Esophagus mucosa (tissue), 1 donor: Measurements from ENCODE around the gene ELFN2. TPM values are rescaled to one million over a fixed set of nuclear protein-coding genes. Genes with fewer than 3 reads are reported as not detected.

Source experiments
- ATAC-seq: fragments of 200-7000 bp; cut with Tn5 transposase; one replicate; pipeline ENCODE4 v1.9.1; 2020
- total RNA-seq: library from RNA; stranded (reverse); gene quantifications from one replicate; pipeline ENCODE4 v1.2.4, GENCODE V29; 2023
- donor health status: DM: yes; HTN: yes; CAD: no.

ELFN2 gene
- total RNA-seq, 1 donor from 2014 or later = not detected

DNA sequence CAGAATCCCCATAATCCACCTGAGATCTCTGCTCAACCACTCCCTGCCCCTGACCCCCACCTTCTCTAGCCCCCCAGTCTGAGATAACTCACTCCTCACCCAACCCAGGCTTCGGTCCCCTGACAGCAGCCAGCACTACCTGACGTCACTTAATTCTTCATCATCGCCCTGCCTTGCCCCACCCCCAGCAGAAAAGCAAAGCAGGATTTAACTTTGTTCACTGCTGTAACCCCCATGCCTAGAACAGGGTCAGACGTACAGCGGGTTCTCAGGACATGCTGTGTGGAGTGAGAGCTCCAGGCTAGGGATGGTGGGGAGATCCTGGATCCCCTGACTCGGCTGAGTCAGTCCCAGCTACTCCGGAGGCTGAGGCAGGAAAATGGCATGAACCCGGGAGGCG is 45.8 kb downstream of the ELFN2 start:
- no peak for ATAC-seq

- ATAC-seq = no peak
These were observed 47.6 kb downstream of the ELFN2 start for GRCh38 chr22:37379722-37380121.

DNA sequence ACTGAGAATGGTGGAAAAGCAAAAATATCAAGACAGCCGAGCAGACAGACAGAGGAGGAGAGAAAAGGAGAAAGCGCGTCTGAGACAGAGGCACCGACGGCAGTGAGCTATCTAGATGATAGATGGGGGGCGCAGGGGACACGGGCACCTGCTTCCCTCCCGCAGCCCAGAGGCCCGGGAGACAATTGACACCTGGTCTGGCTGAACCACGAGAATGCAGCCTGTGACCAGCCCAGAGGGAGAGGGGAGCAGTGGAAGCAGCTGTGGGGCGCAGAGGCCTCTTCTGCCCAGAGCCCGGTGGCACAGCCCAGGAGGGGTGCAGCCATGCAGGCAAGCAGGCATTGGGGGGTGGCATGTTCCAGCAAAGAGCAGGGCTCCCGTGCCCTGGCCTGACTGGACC is 48.2 kb downstream of the ELFN2 start:
- no peak for ATAC-seq

- ATAC-seq = no peak
These were observed 48.6 kb downstream of the ELFN2 start for GRCh38 chr22:37378642-37379058.

GRCh38 chr22:37377927-37378326 is 49.4 kb downstream of the ELFN2 start:
- no peak for ATAC-seq

DNA sequence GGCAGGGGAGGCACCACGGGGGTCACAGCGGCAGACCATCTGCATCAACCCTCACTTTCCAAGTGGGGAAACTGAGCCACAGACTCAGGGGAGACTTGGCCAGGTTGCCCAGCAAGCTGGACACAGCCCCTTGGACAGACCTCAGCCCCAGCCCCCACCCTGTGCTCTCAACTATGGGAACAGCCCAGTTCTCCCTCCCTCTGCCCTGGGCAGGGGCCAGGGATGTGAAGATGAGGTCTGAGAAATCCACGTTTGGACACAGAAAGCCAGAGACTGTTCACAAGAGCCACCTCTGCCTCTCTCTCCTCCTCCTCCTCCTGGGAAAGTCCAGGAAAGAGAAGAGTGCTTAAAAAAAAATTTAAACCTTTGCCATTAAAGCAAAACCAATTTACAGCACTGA is 50.1 kb downstream of the ELFN2 start:
- no peak for ATAC-seq

DNA sequence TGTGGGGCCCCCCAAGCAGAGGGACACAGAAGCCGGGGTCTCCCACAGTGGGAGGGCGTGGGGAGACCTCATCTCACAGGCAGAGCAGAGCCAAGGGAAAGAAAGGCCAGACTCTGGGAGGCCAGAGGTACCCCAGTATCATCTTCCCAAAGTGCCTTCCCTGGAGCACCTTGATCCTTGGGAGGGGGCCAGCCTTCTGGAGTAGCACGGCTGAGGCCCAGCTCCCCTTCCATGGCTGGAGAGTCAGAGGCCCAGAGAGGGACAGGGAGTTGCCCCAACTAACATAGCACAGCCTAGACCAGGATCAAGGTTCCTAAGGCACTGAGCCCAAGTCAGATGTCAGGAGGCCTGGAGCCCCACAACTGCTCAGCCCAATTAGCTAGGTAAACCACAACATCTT is 50.6 kb downstream of the ELFN2 start:
- no peak for ATAC-seq

DNA sequence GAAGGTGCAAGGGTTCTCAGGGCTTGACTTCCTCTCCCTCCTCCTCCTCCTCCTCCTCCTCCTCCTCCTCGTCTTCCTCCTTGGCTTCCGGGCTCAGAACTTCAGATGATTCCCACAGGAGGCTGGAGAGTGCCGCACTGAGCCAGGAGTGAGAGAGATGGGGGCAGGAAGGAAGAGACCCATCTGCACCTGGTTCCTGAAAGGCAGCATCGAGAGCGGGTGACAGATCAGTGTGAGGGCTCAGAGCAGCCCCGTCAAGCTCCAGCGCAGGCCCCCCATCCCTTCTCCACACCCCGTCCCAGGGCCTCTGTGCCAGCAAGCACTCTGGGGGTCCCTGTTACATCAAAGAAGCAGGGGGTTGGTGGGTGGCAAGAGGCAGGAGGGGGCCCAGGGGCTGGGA is 51.5 kb downstream of the ELFN2 start:
- no peak for ATAC-seq

GRCh38 chr22:37374571-37374970 is 52.7 kb downstream of the ELFN2 start:
- ATAC-seq = no peak

- ATAC-seq = no peak
These were observed 53.8 kb downstream of the ELFN2 start for GRCh38 chr22:37373451-37373850.

DNA sequence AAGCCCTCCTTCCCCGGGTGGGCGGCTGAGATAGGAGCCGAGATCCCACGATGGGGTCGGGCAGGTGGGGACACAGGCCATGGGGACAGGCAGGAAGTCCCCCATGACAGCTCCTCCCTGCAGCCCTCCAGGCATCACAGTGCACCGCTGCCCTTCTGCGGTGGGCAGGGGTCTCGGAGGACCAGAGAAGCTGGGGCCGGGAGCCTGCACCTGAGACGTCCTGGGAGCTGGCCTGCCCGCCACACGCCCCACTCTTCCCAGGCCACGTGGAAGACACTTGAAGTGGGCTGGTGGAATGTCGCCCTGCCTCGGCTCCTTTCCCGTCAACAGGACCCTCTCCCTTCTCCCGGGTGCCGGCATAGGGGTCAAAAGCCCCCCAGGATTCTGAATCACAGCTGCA is 55.4 kb downstream of the ELFN2 start:
- ATAC-seq = no peak

DNA sequence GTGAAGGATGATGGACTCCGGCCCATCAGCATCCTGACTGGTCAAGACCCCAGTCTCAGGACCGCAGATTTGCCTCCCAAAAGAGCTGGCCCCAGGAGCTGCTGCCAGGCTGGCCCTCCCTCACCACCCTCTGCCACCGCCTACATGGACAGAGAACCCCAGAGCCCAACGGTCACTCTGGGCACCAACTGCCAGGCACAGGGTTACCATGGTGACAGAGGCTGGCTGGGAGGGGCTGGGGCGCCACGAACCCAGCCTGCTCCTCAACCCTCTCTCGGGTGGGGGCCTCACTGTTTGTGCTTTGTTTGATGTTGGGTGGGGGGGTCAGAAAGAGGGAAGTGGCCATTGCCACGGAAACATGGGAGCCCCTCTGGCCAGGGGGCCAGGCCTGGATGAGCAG is 55.8 kb downstream of the ELFN2 start:
- no peak for ATAC-seq

- ATAC-seq = no peak
These were observed 56.8 kb downstream of the ELFN2 start for GRCh38 chr22:37370306-37370979.

- ATAC-seq = no peak
These were observed 57.8 kb downstream of the ELFN2 start for GRCh38 chr22:37369483-37369882.

GRCh38 chr22:37368058-37368457 is 59.2 kb downstream of the ELFN2 start:
- no peak for ATAC-seq

DNA sequence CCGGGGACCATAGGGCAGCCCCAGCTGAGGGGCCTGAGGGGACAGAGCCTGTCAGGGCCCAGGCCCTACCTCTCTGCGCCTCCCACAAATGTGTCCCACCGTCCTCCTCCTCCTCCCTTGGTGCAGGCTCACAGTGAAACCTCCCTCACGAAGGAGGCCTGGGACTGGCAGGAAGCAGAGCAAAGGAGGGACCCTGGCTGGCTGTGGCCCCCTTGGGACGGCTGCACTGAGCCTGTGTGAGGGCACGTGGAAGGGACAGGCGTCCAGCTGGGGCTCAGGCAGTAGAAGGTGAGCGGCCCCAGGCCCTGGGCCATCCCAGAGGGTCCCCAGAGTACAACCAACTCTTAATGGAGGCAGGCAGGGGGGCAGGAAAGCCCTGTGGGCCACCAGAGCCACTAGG is 60.7 kb downstream of the ELFN2 start:
- ATAC-seq = no peak

DNA sequence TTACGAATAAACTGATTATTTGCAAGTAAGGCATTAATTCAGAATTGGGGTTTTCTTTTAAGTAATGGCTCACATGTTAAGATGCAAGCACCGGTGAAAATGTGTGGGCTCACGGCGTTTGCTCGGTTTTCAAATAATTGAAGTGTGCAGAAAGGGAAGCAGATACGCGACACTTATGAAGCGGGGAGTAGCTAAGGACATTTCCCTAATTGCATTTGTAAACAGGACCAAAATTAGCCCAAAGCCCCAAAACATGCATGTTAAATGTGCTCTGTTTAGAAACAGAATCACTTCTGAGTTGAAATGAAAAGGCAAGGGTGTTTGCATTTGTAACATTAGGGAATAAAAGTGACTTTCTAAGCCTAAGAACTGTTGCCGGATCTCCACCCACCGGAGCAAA is 61.3 kb downstream of the ELFN2 start:
- no peak for ATAC-seq

DNA sequence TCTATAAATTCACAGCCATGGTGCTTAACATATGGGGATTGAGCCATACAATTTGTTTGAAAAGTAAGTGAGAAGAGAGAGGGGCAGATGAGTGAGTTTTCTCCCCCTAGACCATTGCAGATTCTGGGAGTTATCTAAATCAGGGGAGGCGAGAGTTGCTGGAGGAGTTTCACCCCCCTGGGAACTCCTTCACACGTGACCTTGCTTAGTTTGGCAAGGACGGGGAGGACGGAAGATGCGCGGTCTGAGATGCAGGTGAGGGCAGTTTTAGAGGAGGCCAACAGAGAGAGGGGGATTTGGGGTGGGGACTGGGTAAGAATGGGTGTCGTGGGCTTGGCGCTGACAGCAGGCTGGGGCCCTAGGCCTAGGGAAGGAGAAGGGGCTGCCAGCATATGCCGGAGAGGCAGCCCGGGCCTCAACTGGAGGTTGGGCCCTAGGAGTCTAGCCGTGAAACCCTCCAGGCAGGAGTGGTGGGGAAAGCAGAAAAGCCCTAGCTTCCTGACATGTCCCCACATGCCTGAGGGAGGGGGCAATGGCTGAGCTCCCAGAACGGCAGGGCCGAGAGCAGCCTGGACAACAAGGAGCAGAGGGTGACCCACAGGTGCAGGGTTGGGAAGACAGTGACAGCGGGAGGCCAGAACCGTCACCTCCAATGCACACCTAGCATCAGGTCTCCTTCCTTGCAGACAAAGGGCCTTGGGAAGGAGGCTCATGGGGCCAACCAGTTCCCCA is 63.9 kb downstream of the ELFN2 start:
- ATAC-seq = no peak

GRCh38 chr22:37362621-37363020 is 64.7 kb downstream of the ELFN2 start:
- no peak for ATAC-seq

GRCh38 chr22:37358917-37359316 is 68.4 kb downstream of the ELFN2 start:
- ATAC-seq = no peak

DNA sequence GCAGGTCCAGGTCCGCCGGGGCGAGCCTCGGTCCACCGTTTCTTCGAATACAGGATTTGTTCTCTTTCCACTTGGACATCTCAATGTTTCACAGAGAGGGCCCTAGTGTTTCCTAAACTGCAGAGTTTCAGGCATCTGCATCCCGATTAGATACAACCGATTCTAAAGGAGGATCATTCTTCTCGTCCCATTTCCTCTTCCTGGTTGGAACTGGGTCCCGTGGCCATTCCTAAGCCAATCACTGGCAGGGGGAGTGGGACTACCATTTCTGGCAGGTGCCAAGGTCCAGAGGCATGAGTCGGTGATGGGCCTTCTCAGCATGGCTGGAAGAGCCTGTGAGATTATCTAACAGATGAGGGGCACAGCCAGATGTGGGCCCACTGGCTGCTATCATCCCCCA is 68.9 kb downstream of the ELFN2 start:
- no peak for ATAC-seq

DNA sequence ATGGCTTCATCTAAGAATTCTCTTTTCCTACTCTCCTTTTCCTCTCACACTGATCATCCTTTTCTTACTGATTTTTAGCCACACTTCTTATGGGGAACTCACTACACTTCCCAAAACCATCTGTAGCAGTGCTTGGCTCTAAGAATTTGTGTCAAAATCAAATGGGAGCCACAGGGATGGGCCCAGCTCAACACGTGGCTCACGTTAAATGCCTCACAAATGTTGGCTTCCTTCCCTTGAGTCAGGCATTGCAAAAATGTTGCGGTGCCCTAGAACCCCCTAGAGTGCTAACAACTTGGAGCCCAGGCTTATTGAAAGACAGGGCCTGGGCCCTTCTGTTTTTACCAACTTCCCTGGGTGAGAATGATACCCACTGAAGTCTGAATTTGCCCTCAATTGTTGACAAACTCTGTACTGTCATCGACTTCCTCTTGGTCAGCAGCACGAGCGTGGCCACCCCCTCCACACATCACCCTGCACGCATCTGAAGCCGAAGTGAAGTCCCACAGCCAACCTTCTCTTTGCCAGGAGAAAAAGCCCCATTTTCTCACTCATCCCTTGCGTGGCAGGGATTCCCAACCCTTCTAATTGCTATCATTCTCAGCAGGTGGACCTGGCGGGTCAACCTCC is 69.7 kb downstream of the ELFN2 start:
- no peak for ATAC-seq

DNA sequence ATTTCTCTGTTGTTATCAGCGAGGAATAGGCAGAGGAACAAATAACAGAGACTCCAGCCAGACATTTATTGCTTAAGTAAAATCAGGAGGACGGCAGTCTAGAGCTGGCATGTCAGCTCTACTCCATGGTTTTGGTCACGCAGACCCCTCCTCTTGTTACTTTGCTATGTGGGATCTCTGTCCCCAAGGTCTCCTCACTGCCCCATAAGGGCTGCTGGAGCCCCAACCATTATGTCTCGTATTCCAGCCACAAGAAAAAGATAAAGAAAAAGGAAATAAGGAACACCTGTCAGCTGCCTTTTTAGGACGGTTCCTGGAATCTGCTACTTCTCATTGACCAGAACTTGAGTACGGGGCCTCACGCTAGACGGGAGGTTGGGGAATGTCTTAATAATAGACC is 70.4 kb downstream of the ELFN2 start:
- ATAC-seq = no peak

GRCh38 chr22:37355174-37355573 is 72.1 kb downstream of the ELFN2 start:
- peak; percentile 11 for ATAC-seq
